T-helper 1 cell treated with Interleukin-12 subunit alpha and Interleukin-12 subunit beta and Interleukin-4 antibody, amounts not matched to agents 30 ng/mL and 1 ng/mL, for 36 hours (primary cell): Measurements from ENCODE around the gene LMO2. TPM values are rescaled to one million over a fixed set of nuclear protein-coding genes. Genes with fewer than 3 reads are reported as not detected.
"Not testable (repeated sequence)": the region's sequence is repeated elsewhere in the genome, so short reads cannot be mapped to it uniquely, and the experiment has no call there.

Experiments
- intact Hi-C: fragments of 100-400 bp; cut with micrococcal nuclease; formaldehyde crosslinking; loops from one replicate; pipeline ENCODE4 v1.15.1; 2024
- total RNA-seq: library from RNA; stranded (reverse); gene quantifications from 2 replicates; pipeline ENCODE4 v1.2.3, GENCODE V29; 2022

The LMO2 gene
- 0.12 TPM in 1 of 2 replicates, not detected in the other for total RNA-seq

DNA sequence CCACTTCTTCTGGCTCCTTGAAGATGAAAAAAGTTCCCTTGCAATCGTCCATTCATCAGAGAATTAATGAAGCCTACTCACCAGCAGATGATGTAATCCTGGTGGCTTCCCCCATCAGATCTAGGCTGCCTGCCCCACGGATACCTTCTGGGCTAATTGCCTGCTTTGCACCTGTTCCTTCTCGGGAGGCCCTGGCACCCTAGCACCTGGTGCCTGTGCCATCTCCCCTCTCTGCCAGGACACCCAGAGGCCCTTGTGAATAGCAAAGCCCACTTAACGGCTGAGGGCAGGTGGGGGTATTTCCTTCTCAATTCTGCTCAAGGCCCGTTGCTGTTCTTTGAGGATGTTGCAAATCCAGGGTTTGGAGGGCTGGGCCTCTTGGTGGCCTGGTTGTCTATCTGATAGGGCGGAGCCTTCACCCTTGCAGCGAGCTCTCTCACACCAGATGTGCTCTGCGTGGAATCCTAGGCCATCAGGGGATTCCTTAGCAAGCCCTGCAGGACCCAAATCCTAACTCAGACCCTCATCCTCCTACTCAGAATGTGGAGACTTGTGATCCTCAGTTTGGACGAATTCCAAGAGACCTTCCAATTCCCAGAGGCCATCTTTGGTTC, at the start of gene LMO2:
Gene LMO2, minus strand, starts transcription at position 363 of the 614 bp plus-strand sequence. CDS start 22,360 bp downstream, outside the sequence.
- intact Hi-C loops: loop anchor here (5.0 kb wide), 2 partner anchors 160 to 355 kb away; partner anchors contain the start of gene CAPRIN1

DNA sequence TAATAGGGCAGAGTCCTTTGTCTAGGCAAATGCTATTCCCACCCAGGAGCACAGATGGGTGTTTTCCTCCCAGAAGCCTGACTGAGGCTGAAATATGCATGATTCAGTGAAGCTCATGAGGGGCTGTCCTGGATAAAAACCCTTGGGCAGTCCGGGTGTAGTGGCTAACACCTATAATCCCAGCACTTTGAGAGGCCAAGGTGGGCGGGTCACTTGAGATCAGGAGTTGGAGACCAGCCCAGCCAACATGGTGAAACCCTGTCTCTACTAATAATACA, 48.6 kb upstream of the LMO2 start:
- intact Hi-C loops: no loop called here

DNA sequence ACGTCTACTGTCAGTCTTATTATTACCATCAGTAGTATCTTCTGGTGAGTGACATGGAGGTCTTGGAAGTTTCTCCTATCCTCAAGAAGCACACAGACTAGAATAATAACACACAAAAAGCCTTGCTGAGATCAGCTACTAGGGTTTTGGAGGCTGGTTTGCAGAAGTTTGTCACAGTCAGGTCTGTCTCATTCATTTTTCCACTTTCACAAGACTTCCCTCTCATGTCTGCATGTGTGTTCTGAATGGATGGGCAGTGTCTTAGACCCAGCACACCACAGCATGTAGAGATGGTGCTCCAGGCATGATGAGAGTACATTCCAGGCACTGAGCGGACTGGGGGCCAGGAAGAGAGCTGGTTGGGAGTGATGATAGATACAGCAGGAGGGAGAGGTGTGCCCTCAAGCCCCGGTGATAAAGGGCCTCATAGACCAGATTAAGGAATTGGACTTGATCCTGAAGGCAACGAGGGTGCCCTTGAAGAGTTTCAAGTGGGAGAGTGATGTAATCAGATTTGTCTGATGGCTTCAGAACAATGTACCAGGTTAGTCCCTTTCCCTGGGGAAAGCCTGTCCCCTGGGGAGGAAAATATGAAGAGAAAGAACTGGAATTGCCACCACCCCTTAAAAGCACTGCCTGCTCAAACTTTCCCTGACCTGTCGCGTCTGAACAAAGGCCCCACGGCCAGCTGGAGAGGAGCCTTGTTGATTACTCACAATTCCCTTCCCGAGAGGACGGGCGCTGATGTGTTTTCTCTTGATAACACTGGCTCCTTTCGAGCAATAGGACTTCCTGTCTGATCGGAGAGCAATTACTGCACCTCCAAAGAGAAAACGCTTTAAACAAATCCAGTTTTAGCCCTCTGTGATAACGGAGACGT, 45.1 kb upstream of the LMO2 start:
- intact Hi-C loops: no loop called here

DNA sequence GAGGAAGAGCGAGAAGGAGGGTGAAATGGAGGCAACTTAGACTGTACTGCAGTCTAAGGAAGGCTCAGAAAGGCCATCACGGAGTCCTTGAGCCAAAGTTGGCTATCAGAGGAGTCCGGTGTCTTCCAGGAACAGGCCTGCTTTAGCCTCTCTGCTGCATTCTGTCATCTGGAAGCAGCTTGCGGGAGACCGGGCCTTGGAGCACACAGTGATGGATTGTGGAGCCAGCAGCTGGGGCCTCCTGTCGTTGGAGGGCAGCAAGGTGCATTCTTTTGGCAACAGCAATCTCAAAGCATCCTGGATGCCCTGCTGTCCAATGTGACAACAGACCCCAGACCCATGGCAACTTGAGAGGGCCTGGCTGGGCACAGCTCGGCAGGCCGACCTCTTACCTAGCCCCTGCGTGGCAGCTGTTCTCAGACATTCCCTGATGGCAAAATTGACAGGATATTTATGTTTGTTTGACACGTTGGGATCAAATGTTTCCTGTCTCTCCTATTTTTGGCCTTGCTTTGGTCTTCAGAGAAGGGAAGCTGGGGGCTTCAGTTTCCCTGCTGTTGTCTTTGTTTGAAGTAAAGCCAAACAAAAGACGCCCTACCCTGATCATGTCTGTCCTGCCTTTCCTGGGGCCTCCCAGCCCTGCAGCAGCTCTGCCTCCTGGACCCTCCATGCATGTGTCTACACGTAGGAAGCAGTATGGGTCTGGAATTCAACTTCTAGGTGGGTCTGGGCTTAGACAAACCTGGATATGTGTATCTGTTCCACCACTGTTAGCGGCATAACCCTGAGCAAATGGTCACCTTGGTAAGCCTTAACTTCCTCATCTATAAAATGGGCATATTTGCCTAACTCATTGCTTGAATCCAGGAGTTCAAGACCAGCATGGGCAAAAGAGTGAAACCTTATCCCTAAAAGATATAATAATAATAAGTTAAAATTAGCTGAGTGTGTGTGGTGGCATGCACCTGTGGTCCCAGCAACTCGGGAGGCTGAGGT, 43.9 kb upstream of the LMO2 start:
- intact Hi-C loops: no loop called here

DNA sequence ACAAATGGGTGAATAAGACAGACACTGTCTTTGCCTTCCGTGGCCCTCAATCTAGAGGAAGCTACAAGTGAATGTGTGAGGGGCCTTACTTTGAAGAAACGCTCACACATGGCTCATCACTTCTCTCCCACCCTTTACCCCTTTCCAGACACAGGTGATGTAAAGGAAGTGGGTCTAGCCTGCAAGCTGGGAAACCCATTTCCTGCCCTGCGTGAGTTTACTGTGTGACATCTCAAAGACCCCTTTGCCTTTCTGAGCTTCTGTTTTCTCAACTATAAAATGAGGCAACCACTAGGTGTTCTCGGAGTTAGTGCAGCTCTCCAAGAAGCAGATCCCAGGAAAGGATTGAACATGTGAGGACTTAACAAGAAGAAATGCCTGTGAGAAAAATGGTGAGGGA, 43.1 kb upstream of the LMO2 start:
- intact Hi-C loops: no loop called here

DNA sequence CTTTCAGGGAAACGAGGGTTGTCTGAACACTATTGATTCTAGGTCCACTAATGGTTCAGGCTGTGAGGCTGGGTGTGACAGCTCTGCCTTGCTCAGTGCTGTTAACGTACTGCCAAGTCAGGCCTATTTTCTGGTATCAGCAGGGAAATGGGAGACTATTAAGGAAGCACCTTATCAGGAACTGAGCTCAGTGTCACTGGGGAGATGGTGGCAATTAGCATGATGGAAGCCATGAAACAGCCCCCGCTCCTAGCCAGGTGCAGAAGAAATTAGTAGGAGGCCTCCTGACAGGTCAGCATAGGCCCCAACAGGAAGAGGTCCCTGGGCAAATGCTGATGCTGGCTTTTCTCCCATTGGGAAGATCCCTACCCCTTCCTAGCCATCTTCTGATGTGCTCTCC, 42.6 kb upstream of the LMO2 start:
- intact Hi-C loops: no loop called here

DNA sequence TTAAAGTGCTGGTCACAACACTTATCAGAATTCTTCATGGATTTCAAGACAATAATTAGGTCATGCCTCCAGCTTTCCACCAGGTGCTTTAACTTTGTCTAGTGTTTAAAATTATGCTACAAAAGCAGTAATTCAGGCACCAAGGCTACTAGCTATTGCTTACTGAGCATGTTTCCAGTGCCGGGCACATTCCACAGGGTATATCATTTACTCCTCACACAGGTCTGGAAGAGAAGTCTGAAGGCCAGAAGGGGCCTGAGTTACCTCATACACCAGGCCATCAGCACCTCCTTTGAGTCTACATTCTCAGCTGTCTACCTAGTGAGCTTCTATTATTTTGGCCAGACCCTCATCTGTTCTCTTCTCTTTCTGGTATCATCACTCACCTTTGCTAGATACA, 41.7 kb upstream of the LMO2 start:
- intact Hi-C loops: no loop called here

DNA sequence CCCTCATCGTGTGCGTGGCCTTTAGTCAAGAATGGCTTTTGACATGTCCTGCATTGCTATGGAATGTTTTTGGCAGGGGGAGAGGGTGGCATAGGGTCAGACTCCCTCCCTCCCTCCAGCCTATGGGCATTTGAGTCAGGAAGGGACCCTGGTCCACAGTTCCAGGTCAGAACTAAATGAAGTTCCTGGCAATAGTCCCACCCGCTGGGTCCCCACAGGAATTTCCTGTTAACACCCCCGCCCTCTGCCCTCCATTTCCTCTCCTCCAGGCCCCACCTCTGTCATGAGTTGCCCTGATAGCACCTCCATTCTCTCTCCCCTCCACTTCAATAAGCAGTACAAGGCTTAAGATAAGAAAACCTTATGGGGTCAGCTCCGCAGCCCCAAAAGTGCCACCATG, 40.8 kb upstream of the LMO2 start:
- intact Hi-C loops: no loop called here

DNA sequence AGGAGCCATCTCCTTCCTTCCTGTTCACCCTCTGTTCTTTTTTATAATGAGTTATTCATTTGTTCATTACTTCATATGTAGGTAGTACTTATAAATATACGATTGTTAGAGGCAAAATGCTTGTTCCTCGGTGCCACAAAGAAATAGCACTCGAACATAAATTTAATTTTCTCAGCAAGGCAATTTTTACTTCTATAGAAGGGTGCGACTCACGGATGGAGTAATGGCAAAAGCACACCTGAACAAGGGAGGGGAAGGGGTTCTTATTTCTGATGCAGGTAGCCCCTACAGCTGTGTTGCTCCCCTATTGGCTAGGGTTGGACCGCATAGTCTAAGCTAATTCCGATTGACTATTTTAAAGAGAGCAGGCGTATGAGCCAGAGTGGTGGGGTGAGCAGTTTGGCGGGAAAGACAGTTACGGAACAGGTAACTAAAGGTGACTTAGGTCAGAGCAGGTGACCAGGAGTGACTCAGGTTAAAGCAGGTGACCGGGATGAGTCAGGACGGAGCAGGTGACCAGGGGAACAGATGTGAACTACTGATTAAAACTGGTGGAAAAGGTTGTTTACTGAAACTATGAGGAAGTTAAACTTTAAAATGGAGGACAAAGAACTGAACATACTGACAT, 40.0 kb upstream of the LMO2 start:
- intact Hi-C loops: not testable (repeated sequence)

DNA sequence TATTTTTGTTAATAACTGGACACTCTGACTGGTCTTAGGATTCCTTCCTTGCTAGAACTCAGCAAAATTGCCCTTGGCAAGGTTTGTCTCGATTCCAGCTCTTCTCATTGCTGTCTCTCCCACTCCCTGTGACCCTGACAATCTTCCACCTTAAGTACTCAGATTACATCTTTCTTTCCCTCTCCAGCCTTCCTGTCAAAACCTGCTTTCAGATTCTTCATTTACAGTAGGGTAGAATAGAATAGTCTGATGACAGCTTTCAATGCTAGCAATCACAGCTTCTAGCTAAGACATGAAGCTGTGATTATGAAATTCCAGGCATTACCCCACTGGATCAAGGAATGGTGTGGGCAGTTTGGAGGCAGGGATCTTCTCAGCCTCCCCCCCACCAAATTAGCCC, 39.2 kb upstream of the LMO2 start:
- intact Hi-C loops: no loop called here

DNA sequence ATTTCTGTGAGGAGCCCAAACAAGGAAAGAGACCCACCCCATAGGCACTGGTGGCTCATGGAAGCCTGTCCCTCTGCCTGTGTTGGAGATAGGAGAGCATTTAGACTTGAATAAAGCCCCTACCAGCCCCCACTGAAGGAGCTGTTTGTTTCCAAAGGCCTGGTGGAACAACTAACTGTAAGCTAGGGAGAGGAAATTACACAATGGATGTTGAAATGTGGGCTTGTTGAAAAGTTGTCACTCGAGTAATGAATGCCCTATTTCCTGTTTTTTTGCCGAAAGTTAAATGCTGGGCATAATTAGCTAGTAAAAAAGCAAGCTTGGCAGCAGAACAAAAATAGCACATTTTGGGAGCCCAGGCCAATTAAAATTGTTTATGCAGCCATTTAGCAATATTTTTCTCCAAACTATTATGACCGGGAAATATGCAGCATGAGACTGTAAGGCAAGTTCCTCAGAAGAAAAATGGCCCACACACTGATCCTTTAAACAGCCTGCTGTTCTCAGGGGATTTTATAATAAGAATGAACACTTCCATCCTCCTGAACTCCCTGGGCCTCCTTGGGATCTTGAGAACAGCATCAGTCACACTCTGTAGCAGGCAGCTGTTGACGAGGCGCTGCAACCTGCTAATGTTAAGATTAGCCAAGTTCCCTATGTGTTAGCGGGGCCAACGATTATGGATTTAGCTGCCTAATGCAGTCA, 38.6 kb upstream of the LMO2 start:
- intact Hi-C loops: no loop called here

DNA sequence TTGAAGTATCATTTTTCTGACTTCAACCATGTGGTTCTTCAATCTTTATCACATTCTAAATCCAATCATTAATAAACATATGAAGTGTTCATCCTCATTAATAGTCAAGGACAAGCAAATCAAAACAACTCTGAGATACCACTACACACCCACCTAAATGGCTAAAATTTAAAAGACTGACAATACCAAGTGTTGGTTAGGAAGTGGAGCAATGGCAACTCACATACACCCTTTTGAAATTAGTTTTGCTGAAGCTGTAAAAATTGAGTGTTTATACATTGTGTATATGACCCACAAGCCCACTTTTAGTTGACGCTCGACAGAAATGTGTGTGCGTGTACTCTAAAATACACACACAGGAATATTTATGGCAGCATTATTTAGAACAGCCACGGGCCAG, 36.7 kb upstream of the LMO2 start:
- intact Hi-C loops: no loop called here

DNA sequence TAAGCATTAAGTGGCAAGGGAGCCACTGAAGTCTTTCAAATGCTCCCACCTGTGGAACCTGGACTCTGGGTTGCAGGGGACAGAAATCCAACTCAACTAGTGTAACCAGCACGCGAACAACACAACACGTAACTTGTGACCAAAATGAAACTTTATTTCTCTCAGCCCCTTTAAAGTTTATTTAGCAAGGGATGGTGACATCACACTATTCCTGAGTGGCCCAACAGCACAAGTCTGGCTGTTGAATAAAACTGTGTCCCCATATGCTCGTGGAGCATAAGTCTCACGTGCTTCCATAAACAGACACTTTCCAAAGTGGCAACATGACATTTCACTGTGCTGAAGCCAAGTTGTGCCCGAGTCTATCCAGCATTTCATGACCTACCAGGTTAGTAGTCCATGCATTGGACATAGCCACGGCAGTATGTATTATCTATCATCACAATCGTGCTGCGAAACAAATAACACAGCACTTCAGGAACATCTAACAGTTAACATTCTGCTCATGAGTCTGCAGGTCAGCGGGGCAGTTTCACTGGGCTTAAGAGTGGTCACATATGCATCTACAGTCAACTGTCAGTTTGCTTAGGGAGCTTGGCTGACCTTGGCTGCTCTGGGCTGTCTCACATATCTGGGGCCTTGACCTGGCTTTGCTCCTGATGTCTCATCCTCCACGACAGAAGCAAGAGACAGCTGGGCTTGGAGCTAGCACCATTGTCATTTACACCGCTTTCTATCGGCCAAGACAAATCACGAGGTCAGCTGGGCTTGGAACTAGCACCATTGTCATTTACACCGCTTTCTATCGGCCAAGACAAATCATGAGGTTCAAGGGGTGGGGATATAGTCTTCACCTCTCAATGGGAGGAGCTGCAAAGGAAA, 35.0 kb upstream of the LMO2 start:
- intact Hi-C loops: no loop called here

DNA sequence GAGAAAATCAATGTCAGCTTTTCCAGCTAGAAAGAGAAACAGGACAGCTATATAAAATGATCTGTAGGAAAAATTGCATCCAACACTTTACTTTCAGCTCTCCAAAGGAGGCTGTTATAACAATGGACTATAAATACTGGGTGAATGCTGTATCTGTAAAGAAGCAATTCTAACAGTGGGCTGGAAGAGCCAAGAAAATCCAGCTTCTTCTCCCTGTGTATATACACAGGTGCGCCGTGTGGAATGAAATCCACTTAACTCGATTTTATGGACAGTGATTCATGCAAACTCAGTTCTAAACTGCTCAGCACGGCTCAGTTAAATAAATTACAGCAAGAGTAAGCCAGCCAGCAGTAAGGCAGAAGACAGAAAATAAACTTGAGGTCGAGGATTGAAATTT, 32.5 kb upstream of the LMO2 start:
- intact Hi-C loops: no loop called here

DNA sequence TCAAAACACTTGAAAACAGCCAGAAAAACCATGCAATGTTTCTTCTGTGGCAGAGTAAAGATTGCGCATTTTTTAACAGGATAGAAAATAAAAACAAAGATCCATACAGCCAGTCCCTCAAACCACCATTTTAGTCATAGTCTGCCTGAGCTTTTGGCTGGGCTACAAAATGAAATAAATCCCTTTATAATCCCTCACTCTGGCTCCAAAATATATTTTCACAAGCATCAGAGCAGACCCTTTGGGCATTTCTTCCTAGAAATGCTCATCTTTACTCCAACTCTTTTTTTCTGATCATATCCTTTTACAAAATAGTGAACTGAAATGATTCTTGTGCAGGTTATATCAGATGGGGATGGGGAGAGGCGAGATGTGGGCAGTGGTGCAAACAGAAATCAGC, 31.8 kb upstream of the LMO2 start:
- intact Hi-C loops: no loop called here

DNA sequence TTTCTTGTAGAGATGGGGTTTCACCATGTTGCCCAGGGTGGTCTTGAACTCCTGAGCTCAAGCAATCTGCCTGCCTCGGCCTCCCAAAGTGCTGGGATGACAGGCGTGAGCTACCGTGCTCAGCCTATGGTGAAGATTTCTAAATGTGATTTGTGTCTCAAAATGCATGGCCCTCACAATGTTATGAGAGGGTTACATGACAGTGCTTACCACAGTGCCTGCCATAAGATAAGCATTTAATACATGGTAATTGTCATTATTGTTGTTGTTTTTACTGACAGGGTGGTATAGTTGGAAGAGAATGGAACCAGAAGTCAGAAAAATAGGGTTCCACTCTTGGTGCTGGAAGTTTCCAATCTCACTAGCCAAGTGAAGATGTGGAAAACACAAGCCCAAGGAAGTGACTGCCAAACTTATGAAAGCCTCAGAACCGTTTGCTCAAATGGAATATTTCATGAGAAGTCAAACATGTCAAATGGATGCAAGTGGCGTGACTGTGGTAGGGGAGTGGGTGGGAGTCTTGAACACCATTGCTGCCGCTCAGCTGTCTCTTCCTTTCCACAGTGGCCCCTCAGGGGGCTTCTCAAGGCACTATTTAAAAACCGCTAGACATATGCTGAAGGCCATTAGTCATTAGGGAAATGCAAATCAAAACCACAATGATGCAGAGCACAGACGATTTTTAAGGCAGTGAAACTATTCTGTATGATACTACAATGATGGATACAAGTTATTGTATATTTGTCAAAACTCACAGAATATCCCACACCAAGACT, 29.1 kb upstream of the LMO2 start:
- intact Hi-C loops: no loop called here

DNA sequence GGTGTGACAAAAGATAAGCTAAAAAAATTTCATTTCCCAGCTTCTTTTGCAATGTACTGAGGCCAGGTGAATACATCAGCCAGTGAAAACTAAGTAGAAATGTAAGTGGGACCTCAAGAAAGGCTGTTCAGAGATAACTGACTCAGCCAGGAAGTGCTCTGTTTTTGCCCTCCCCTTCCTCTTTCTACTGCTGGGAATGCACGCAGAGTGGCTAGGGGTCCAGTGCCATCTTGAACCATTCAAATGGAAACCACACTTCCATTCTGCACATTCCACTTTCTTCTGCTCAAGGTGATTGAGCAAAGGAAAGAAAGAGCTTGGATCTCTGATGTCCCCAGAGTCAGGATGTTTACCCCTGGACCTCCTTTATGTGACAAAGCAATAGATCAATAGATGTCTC, 27.8 kb upstream of the LMO2 start:
- intact Hi-C loops: no loop called here

DNA sequence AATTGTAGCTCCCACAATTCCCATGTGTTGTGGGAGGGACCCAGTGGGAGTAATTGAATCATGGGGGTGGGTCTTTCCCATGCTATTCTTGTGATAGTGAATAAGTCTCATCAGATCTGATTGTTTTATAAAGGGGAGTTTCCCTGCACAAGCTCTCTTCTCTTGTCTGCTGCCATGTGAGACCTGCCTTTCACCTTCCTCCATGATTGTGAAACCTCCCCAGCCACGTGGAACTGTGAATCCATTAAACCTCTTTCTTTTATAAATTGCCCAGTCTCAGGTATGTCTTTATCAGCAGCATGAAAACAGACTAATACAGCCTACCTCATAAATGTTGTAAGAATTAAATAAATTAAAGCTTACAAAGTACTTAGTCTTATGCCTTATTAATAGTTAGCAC, 25.5 kb upstream of the LMO2 start:
- intact Hi-C loops: not testable (repeated sequence)

DNA sequence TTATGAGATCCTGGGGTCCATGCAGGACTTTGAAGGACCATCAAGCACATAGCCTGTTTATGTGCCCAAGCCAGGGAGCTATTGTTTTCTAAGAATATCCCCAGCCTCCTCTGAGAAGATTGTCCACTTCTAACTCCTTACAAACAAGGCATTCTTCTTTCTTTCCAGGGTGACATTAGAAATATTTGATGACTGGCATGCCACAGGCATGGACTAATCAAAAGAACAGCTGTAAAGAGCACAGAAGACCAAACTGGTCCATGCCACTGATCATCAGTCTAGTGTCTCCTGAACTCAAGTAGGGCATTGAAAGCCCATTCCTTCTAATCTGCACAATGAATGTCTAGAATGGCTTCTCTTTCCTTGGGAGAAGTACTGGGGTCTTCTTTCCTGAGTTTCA, 24.9 kb upstream of the LMO2 start:
- intact Hi-C loops: no loop called here
